Omental fat pad (tissue), 4 donors: ENCODE data around the gene CIAO3. TPM values are rescaled to one million over a fixed set of nuclear protein-coding genes. Genes with fewer than 3 reads are reported as not detected.
"Not testable (repeated sequence)": the region's sequence is repeated elsewhere in the genome, so short reads cannot be mapped to it uniquely, and the experiment has no call there.

Experiments
- ATAC-seq: fragments of 150-250 bp; one replicate; pipeline ENCODE4 v1.9.1; 2016; ENCODE audit warnings: mild to moderate bottlenecking, moderate library complexity; ENCODE audit not compliant: low FRiP score
- DNase-seq: peaks from one replicate; pipeline ENCODE4 v3.0.0-alpha.2; 2019; ENCODE audit warnings: low spot score
- CTCF ChIP-seq, 3 donors: fragments of 450-650 bp; IDR thresholded peaks; one replicate each; pipeline ENCODE4 v1.5.1; 2016 to 2017; ENCODE audit warnings: antibody characterized with exemption in 3 of 3, mild to moderate bottlenecking in 3 of 3, moderate library complexity in 2 of 3
- total RNA-seq, 4 donors: library from RNA; depleted of rRNA; stranded (reverse); fragments of >200 nt; gene quantifications; one replicate each; pipeline ENCODE4 v1.1.0, GENCODE V29; 2016

The CIAO3 gene
- total RNA-seq, 4 donors from 2014 or later, result 17.6 to 26.8 (median 22.1) TPM

DNA sequence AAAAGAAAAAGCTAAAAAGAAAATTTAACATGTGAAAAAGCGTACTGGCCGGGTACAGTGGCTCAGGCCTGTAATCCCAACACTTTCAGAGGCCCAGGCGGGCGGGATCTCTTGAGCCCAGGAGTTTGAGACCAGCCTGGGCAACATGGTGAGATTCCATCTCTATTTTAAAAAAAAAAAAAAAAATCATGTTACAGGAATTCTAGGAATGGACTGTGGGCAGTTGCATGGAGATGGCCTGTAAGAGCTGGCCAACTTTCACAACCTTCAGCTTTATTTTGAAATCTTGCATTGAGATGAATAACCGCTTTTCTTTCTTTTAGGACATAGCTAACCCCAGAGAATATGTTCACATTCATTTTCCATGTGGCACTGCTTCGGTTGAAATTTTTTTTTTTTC lies 8.2 kb upstream of the CIAO3 start:
- ATAC-seq (peak; percentile 50), DNase-seq (no peak)
- no peak for TF ChIP-seq CTCF (IDR thresholded peaks at IDR 0.05)

DNA sequence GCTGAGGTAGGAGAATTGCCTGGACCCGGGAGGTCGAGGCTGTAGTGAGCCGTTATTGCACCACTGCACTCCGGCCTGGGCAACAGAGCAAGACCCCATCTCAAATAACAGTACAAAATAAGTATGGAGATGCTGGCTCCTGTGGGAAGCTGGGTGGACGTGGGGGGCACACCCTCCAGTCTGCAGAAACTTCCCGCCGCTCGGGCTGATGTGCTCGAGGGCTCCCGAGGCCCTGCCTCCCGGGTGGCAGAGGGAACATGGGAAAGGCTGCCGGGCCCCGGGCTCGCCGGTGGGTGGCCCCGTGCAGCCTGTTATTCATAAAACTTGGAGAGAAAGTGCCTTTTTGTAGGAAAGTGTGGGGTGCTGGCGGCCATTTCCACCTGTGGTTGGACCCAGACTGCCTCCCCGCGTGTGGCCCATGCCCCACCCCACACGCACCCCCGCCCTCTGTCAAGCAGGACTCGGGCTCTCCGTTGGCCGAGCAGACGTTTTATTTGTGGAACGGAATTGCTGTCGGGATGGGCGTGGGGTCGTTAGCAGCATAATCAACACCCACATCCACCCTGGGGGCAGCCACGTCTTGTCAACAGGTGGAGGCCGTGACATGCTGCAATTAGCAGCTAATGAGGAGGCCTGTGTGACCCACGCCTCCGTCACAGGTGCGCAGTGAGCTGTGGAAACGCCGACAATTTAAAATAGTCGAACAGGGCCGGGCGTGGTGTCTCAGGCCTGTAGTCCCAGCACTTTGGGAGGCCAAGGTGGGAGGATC lies 7.4 kb upstream of the CIAO3 start:
- no peak for ATAC-seq
- no peak for TF ChIP-seq CTCF (IDR thresholded peaks at IDR 0.05)
- no peak for DNase-seq

DNA sequence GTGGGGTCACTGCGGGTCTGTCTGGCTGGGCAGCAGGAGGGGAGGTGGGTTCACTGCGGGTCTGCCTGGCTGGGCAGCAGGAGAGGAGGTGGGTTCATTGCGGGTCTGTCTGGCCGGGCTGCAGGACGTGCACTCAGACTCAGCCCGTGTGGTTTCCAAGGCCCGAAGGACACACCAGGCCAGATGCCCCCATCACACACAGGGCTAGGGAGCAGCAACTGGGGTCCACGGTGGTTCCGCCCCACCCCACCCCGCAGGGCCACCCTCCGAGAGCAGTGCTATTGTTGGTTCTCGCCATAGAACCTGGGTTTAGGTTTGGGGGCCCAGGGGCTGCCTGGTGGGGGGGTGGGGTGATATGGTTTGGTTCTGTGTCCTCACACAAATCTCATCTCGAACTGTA lies 5.8 kb upstream of the CIAO3 start:
- ATAC-seq (peak; percentile 39), DNase-seq (no peak)
- no peak for TF ChIP-seq CTCF (IDR thresholded peaks at IDR 0.05)

DNA sequence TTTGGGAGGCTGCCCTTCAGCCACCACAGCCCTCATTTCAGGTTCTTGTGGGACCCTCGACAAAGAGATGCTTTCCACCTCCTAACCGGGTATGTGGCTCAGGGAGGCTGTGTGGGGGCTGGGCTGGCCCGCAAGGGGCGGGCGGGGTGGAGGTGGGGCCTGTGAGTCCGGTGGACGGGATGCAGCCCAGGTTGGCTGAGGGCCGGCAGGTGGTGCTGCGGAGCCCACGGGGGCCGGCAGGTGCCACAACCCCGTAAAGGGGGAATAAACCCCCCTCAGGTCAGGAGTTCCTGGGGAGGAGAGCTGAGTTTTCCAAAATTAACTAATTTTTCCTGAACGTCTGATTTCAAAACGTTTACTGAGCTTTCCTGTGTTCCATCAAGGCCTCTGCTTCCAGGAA lies 4.9 kb upstream of the CIAO3 start:
- DNase-seq (no peak), ATAC-seq (peak; percentile 44)
- no peak for TF ChIP-seq CTCF (IDR thresholded peaks at IDR 0.05)

DNA sequence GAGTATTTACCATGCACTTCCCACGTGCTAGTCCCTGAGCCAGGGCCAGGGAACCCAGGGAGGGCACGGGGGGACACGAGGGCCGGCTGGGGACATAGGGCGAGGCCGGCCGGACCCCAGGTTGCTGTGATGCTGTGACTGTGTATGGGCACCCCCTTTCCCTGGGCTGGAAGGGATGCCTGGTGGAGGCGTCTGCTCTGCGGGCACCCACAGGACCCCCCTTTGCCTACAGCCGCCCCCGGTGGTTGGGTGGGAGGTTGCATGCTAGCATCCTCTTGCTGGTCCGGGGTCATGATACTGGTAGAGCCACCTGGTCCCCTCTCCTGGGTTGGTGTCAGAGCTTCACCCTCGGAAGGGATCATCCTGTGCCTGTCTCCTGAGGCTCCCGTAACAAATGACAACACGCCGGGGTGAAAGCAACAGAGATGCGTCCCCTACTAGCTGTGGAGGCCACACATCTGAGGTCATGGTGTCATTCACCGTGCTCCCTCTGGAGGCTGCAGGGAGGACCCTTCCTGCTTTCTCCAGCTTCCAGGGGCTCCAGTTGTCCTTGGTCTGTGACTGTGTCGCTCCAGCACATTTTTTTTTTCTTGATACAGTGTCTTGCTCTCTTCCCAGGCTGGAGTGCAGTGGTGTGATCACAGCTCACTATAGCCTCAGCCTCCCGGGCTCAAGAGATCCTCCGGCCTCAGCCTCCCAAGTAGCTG lies 3.1 kb upstream of the CIAO3 start:
- no peak for ATAC-seq

GRCh38 chr16:742894-743293 lies 2.1 kb upstream of the CIAO3 start:
- not testable (repeated sequence) for ATAC-seq

More for the DNA sequence above, 3.1 kb upstream of the CIAO3 start:
- no peak for TF ChIP-seq CTCF (IDR thresholded peaks at IDR 0.05)
- no peak for DNase-seq

DNA sequence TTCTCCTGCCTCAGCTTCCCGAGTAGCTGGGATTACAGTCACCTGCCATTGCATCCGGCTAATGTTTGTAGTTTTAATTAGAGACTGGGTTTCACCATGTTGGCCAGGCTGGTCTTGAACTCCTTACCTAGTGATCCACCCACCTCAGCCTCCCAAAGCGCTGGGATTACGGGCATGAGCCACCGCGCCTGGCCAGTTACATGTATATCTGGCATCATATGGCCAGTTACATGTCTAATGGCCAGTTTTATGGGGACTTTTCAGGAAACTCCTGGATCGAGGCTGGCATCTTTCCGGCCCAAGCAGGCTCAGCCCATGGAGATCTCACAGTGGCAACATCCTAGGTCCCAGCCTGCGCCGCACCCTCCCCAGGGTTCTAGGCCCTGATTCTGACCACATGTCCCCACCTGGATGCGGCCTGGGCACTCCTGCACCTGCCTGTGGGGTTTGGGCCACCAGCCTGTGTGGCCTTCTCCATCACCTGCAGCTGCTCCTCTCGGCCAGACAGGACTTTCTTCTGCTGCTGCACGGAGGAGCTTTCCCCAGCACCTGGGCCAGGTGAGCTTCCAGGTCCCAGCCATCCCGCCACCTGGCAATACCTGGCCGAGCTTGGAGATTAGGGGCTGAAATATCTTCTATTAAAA lies 1.3 kb upstream of the CIAO3 start:
- TF ChIP-seq CTCF (IDR thresholded peaks at IDR 0.05), result no peak
- no peak for ATAC-seq
- DNase-seq, result no peak

More at GRCh38 chr16:742894-743293, 2.1 kb upstream of the CIAO3 start:
- not testable (repeated sequence) for DNase-seq
